HG03460 (cell line): Measurements from ENCODE around the gene EFCAB7.
A peak's percentile ranks its signal among the peaks of the same experiment; 100 is the strongest.
"Not testable (repeated sequence)": the region's sequence is repeated elsewhere in the genome, so short reads cannot be mapped to it uniquely, and the experiment has no call there.

Source experiments
- ATAC-seq: cut with Tn5 transposase; IDR thresholded peaks from one replicate; pipeline ENCODE4 v1.9.1; 2021; ENCODE audit not compliant: unreplicated experiment

Gene EFCAB7

GRCh38 chr1:63548877-63549276, 25.6 kb downstream of the EFCAB7 start:
- no peak for ATAC-seq

DNA sequence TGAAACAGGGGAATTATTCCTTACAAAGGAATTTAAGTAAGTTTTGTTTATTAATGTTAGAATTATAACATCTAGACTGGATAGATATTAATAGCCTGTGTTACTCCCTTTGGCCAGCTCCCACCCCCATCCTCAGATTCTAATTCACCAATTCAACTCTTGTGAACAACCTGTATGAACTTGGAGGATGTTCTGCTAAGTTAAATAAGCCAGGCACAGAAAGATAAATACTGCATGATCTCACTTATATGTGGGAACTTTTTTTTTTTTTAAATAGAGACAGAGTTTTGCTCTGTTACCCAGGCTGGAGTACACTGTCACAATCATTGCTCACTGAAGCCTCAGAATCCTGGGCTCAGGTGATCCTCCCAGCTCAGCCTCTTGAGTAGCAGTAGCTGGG, 32.2 kb downstream of the EFCAB7 start:
- no peak for ATAC-seq

- ATAC-seq: no peak
Observed at GRCh38 chr1:63557365-63557987, 34.2 kb downstream of the EFCAB7 start.

DNA sequence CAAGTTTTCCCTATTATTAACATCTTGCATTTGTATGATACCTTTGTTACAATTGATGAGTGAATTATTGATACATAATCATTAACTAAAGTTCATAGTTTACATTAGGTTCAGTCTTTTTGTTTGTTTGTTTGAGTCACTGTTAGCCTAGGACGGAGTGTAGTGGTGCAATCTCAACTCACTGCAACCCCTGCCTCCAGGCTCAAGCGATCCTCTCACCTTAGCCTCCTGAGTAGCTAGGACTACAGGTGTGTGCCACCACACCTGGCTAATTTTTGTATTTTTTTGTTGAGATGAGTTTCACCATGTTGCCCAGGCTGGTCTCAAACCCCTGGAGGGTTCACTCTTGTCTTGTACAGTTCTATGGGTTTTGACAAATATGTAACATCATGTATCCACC, 36.0 kb downstream of the EFCAB7 start:
- ATAC-seq: no peak

- ATAC-seq: no peak
Observed at GRCh38 chr1:63563745-63564144, 40.4 kb downstream of the EFCAB7 start.

- ATAC-seq: no peak
Observed at GRCh38 chr1:63569068-63569467, 45.7 kb downstream of the EFCAB7 start.

DNA sequence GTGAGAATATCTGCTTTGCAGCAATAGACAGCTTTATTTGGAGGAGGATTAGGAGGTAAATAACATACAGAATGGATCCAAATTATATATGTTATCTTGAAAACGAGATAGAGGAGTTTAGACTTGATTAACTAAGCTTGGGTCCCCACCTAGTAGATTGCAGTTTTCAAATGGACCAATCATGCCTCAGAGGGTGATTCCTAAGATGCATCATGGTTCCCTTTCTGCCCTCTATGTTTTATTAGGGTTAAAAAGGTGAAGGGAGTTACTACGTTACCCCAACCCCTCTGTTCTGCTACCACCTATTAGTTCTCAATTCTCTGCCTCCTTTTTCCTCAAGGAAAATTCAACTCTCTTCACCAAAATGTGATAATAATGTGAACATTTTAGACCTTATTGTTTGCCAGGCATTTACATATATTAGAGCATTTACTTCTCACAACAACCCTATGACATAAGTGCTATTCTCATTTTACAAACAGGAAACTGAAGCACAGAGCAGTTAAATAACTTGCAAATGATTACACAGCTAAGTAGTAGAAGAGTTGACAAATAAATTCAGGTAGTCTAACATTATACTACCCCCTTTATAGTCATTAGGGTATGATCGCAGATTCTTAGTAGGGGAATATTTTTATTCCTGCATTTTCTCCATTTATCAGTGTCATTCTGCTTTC, 46.5 kb downstream of the EFCAB7 start:
- no peak for ATAC-seq

DNA sequence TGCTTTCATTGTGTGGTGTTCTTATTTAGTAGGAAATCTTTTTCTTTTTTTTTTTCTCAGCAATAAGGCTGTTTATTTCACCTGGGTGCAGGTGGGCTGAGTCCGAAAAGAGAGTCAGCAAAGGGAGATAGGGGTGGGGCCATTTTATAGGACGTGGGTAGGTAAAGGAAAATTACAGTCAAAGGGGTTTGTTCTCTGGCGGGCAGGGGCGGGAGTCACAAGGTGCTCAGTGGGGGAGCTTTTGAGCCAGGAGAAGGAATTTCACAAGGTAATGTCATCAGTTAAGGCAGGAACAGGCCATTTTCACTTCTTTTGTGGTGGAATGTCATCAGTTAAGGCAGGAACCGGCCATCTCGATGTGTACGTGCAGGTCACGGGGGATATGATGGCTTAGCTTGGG, 49.4 kb downstream of the EFCAB7 start:
- not testable (repeated sequence) for ATAC-seq

DNA sequence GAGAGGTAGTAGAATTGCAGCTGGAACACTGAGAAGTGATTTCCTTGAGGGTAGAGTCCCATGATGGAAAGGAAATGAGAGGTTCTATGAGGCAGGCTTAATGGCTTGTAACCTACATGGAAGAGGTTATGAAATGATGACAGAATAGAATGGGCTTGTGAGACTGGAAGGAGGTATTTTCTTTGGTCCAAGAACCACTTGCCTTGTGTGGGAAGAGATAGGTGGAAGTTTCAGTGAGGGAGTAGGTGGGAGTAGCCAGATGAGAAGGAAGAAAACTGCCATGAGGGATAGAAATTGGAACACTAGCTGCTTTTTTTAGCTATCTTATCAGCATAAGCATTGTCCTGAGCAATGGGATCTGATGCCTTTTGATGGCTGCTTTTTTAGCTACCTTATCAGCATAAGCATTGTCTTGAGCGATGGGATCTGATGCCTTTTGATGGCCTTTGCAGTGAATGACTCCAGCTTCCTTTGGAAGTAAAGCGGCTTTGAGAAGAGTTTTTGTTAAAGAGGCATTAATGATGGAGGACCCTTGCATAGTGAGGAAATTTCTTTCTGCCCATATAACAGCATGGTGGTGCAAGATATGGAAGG, 51.0 kb downstream of the EFCAB7 start:
- not testable (repeated sequence) for ATAC-seq

- ATAC-seq: no peak
Observed at GRCh38 chr1:63575340-63575826, 52.1 kb downstream of the EFCAB7 start.

DNA sequence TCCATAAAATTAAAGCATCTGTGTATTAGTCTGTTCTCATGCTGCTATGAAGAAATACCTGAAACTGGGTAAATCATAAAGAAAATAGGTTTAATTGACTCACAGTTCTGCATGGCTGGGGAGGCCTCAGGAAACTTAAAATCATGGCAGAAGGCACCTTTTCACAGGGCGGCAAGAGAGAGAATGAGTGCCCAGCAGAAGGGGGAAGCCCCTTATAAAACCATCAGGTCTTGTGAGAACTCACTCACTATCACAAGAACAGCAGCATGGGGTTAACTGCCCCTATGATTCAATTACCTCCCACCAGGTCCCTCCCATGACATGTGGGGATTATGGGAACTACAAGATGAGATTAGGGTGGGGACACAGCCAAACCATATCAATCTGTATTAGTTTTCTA, 63.0 kb downstream of the EFCAB7 start:
- ATAC-seq: not testable (repeated sequence)

DNA sequence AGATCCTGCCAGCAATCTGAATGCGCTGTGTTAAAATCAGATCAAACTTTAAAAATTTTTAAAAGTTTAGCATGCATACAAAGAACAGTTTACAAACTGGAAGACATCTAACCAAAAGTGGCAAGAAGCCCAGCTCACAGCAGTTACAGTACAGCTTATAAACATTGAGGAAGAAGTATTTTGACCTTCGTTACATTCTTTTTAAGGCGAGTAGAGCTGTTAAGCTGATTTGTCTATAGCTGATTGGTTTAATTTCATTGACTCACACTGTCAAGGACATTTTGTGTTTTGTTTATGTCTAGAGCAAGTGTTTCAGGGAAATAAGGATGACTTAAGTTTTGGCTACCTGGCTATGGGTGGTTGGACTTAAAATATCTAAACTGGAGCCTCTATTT, 66.8 kb downstream of the EFCAB7 start:
- no peak for ATAC-seq

DNA sequence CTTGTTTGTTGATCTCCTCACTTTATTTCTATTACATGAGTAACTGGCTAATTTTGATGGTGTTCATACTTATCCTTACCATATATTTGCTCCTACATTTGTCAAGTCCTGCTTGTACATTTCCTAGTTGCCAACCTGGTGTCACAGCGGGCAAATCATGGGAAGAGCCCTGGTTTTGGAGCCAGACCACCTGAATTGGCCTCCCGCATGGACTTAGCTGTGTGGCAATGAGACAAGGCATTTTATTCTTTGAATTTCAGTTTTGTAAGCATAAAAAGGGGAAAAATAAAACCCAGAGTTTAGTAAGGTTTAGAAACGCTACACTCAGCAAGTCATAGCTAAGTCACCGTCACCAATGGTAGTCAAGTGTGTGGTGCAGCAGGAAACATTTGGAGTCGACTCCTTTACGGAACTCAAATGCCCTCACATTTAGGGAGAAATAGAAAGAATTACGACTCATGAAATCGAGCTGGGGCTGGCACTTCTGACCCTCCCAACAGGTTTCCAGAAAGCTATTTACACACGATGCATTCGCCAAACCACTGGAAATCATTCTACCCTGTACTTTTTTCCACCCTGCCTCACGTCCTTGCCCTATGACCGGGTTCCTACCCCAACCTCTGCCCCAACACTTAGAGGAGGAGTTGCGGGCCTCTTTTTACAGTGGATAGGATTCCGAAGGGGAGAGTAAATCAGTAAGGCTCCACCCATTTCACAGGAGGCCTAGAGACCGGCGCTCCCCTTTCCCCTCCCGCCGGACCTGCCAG, 69.4 kb downstream of the EFCAB7 start:
- no peak for ATAC-seq

DNA sequence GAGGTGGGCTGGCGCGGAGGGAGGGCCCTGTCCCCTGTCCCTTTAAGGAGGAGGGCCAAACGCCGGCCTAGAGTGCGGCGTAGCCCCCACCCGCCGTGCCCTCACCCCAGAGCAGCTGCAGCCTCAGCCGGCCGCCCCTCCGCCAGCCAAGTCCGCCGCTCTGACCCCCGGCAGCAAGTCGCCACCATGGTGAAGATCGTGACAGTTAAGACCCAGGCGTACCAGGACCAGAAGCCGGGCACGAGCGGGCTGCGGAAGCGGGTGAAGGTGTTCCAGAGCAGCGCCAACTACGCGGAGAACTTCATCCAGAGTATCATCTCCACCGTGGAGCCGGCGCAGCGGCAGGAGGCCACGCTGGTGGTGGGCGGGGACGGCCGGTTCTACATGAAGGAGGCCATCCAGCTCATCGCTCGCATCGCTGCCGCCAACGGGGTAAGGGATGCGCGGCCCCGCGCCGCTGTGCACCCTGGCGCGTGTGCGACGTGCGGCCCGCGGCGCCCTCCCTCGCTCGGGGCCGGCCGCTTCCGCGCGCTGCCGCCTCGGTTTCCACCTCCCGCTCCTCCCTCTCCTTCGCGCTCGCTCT, 70.1 kb downstream of the EFCAB7 start, which contains the start of gene PGM1:
Gene PGM1, plus strand, starts transcription at position 109 of the 583 bp plus-strand sequence. Its CDS starts 78 bp downstream, at position 187.
- ATAC-seq: peak; percentile 74

- ATAC-seq: peak; percentile 37
Observed at GRCh38 chr1:63593886-63594605, 70.7 kb downstream of the EFCAB7 start.

- ATAC-seq: no peak
Observed at GRCh38 chr1:63595435-63595834, 72.1 kb downstream of the EFCAB7 start.

- ATAC-seq: no peak
Observed at GRCh38 chr1:63599799-63600198, 76.5 kb downstream of the EFCAB7 start.

DNA sequence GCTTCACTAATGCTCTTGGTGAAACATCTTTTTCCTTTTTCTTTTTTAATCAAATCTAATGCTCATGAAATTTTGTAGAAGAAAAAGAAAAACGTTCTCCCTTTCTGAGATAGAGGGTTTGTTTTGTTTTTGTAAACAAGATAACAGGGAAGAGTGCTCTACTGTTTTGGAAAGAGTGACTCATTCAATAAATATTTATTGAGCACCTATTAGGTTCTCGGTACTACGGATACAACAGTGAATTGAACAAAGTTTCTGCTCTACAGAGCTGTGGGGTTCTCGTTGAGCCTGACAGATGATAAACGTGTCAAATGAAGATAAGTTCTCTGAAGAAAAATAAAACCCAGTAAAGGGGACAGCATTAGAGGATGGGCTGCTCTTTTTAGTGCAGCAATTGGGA, 76.9 kb downstream of the EFCAB7 start:
- no peak for ATAC-seq

- no peak for ATAC-seq
Observed at GRCh38 chr1:63601061-63601460, 77.7 kb downstream of the EFCAB7 start.

- no peak for ATAC-seq
Observed at GRCh38 chr1:63601463-63601862, 78.1 kb downstream of the EFCAB7 start.
